ENCODE measurements around the gene ABLIM1. TPM values are rescaled to one million over a fixed set of nuclear protein-coding genes. Genes with fewer than 3 reads are reported as not detected.

ABLIM1 gene
- total RNA-seq, 4 donors from 2014 or later, result 56.9 to 108 (median 96.1) TPM

DNA sequence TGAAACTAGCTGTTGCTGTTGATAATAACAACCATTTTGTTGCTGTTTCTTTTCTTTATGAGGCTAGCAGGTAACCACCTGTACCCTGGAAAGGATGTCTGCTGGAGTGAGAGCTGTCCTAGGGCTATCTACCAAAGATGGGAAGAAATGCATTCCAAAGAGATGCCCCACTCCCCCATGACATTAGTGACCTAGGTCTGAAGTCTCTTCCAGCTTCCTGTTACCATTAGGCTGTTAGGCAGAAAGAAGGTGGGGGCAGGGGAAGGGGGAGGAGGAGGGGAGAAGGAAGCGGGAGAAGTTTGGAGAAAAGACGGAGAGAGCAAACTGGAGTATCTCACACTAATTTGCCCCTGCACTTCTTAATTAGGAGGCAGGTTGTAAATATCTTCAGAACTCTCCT is 118.5 kb downstream of the ABLIM1 start:
- 63 to 95% methylated on average over 2 of the region's 2 CpGs for WGBS, 2 donors (ENCODE audit: low coverage in 1 of 2)
- DNase-seq, result no peak
- H3K4me3 ChIP-seq, result no peak overlapping the region
- H3K36me3 ChIP-seq, result no peaks in the 10 kb centered on the region
- in situ Hi-C loops (cut with MboI; ENCODE audit: low pct_ligation_motif_present in 1 of 4, low pct_unique_long_range_greater_than_20kb in 1 of 4, low sequenced_read_pairs in 3 of 4) (loop anchor here in 1 of 4 donors (25.0 kb wide), 1 partner anchor 598 kb away; no protein-coding TSS in a partner anchor), intact Hi-C loops (cut with DNase I; ENCODE audit: low total_unique reads) (no loop called here)
- peaks cover 6 to 26% (median 15%) of the 10 kb centered on the region in 4 donors for H3K4me1 ChIP-seq
- TF ChIP-seq EP300 (IDR thresholded peaks at IDR 0.05; ENCODE audit: low read depth) (no peak), POLR2A (IDR thresholded peaks at IDR 0.05) (no peak)
- TF ChIP-seq, protein P1, sequence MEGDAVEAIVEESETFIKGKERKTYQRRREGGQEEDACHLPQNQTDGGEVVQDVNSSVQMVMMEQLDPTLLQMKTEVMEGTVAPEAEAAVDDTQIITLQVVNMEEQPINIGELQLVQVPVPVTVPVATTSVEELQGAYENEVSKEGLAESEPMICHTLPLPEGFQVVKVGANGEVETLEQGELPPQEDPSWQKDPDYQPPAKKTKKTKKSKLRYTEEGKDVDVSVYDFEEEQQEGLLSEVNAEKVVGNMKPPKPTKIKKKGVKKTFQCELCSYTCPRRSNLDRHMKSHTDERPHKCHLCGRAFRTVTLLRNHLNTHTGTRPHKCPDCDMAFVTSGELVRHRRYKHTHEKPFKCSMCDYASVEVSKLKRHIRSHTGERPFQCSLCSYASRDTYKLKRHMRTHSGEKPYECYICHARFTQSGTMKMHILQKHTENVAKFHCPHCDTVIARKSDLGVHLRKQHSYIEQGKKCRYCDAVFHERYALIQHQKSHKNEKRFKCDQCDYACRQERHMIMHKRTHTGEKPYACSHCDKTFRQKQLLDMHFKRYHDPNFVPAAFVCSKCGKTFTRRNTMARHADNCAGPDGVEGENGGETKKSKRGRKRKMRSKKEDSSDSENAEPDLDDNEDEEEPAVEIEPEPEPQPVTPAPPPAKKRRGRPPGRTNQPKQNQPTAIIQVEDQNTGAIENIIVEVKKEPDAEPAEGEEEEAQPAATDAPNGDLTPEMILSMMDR (IDR thresholded peaks at IDR 0.05), result no peak
- H3K27ac ChIP-seq, result peak overlapping the region in 1 of 4 donors; percentile 67
- no peaks in the 10 kb centered on the region for H3K9me3 ChIP-seq
- no peaks in the 10 kb centered on the region for H3K27me3 ChIP-seq

DNA sequence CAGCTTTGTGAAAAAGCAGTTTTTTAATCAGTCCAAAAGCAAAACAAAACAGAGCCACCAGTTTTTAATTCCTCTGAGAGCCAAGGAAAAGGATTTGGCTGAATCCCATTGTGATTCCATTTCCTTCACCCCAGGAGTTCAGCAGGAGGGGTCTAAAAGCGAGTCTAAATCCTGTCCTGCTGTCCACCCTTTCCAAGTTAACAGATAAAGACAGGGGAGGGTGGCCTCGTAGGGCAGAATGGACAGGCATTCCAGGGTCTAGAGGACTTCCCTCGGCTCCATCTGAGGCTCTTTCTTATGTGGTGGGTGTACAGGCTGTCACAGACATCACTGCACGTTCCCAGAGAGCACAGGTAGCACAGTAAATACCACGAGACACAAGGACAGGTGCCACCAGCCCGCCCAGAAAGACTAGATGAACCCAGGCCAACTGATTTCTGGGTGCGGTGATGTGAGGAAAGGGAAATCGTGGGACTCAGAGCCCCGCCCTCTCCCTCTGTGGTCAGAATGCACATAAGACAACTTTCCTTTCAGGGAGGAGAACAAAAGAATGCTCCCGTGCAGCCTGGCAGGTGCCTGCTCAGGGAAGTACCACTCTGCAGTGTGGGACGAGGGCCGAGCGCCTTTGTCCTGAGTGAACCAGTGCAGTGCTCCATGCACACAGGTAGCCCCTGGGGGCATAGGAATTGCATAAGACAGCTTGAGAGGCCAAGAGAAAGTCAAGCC is 119.7 kb downstream of the ABLIM1 start:
- in situ Hi-C loops (cut with MboI; ENCODE audit: low pct_ligation_motif_present in 1 of 4, low pct_unique_long_range_greater_than_20kb in 1 of 4, low sequenced_read_pairs in 3 of 4), result loop anchor here in 1 of 4 donors (25.0 kb wide), 1 partner anchor 599 kb away; no protein-coding TSS in a partner anchor
- Histone ChIP-seq H3K27me3 (no peaks in the 10 kb centered on the region), H3K27ac (peak overlapping the region; percentile 46 to 74 (median 65)), H3K4me1 (peaks cover 3 to 24% (median 12%) of the 10 kb centered on the region in 4 donors), H3K9me3 (no peaks in the 10 kb centered on the region), H3K4me3 (no peak overlapping the region), H3K36me3 (no peaks in the 10 kb centered on the region)
- peak; percentile 85 for DNase-seq
- peak; percentile 52 to 67 (median 57) for TF ChIP-seq POLR2AphosphoS5 (IDR thresholded peaks at IDR 0.05)
- TF ChIP-seq POLR2A (IDR thresholded peaks at IDR 0.05), result peak; percentile 52
- TF ChIP-seq, protein P1 (IDR thresholded peaks at IDR 0.05), result no peak
- TF ChIP-seq EP300 (IDR thresholded peaks at IDR 0.05; ENCODE audit: low read depth), result no peak
- 44 to 100% methylated on average over 1 to 13 of the region's 13 CpGs for WGBS, 2 donors (ENCODE audit: low coverage in 1 of 2)
- intact Hi-C loops (cut with DNase I; ENCODE audit: low total_unique reads), result no loop called here

DNA sequence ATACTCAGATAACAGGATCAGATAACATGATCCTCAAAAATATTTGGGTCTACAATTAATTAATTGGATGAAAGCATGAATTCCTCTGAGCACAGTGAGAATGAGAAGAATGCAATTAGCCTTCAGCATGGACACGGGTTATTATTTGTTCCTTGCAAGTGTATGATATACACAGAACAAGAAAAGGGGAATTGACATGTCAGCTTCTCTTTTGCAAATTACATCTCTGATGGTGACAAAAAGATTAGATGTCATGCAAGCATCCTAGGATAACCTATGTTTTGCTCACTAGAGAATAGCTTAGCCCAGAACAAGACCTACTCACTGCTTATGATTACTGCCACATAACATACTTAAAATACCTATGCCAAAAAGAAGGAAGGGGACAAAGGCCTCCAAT is 120.3 kb downstream of the ABLIM1 start:
- no peak overlapping the region for H3K4me3 ChIP-seq
- H3K27me3 ChIP-seq, result no peaks in the 10 kb centered on the region
- DNase-seq, result no peak
- no peaks in the 10 kb centered on the region for H3K36me3 ChIP-seq
- no peaks in the 10 kb centered on the region for H3K9me3 ChIP-seq
- in situ Hi-C loops (cut with MboI; ENCODE audit: low pct_ligation_motif_present in 1 of 4, low pct_unique_long_range_greater_than_20kb in 1 of 4, low sequenced_read_pairs in 3 of 4), result loop anchor here in 1 of 4 donors (25.0 kb wide), 1 partner anchor 600 kb away; no protein-coding TSS in a partner anchor
- 88% methylated on average over 1 of the region's 1 CpG for WGBS, 2 donors (ENCODE audit: low coverage in 1 of 2)
- intact Hi-C loops (cut with DNase I; ENCODE audit: low total_unique reads), result no loop called here
- H3K27ac ChIP-seq, result peak overlapping the region in 3 of 4 donors; percentile 63 to 74 (median 67)
- TF ChIP-seq POLR2AphosphoS5 (IDR thresholded peaks at IDR 0.05) (no peak), EP300 (IDR thresholded peaks at IDR 0.05; ENCODE audit: low read depth) (no peak), POLR2A (IDR thresholded peaks at IDR 0.05) (no peak)
- TF ChIP-seq, protein P1 (IDR thresholded peaks at IDR 0.05), result no peak
- H3K4me1 ChIP-seq, result peaks cover 0 to 24% (median 12%) of the 10 kb centered on the region in 4 donors

DNA sequence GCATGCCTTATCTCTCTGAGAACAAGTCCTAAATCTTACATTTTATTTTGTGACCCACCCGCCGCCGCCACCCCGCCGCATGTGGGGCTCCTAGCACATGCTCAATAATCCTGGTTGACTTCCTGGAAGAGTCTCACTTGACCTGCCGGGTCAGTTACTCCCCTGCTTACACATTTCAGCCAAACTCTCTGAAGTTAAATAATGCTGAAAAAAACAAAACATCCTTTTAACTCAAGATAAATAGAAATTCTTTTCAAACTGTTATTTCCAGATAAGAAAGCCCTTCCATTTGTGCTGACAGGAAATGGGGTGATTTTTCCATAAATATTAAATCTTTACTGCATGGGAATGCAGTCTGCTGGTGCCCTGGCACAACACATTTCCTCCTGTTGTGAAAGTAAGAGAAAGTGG is 123.5 kb downstream of the ABLIM1 start:
- Histone ChIP-seq H3K4me1 (peaks cover 0 to 13% (median 7%) of the 10 kb centered on the region in 4 donors), H3K27me3 (no peaks in the 10 kb centered on the region), H3K27ac (no peak overlapping the region), H3K36me3 (no peaks in the 10 kb centered on the region), H3K4me3 (no peak overlapping the region), H3K9me3 (no peaks in the 10 kb centered on the region)
- intact Hi-C loops (cut with DNase I; ENCODE audit: low total_unique reads), result no loop called here
- TF ChIP-seq, protein P1 (IDR thresholded peaks at IDR 0.05), result no peak
- TF ChIP-seq POLR2AphosphoS5 (IDR thresholded peaks at IDR 0.05), result no peak
- no peak for TF ChIP-seq POLR2A (IDR thresholded peaks at IDR 0.05)
- no peak for TF ChIP-seq EP300 (IDR thresholded peaks at IDR 0.05; ENCODE audit: low read depth)
- in situ Hi-C loops (cut with MboI; ENCODE audit: low pct_ligation_motif_present in 1 of 4, low pct_unique_long_range_greater_than_20kb in 1 of 4, low sequenced_read_pairs in 3 of 4), result loop anchor here in 1 of 4 donors (25.0 kb wide), 1 partner anchor 603 kb away; no protein-coding TSS in a partner anchor
- DNase-seq, result no peak
- 77% methylated on average over 6 of the region's 6 CpGs; no CpG with 5 or more reads in 1 of the 2 donors for WGBS, 2 donors (ENCODE audit: low coverage in 1 of 2)

All from transverse colon (tissue), 4 donors.